CD14-positive monocyte (primary cell): ENCODE results near the gene CDC42EP4. TPM values are rescaled to one million over a fixed set of nuclear protein-coding genes. Genes with fewer than 3 reads are reported as not detected.

ENCODE experiments used
- DNase-seq, 3 donors: peaks; one replicate each; pipeline ENCODE4 v3.0.0-alpha.2; 2011 to 2022
- H2AFZ ChIP-seq: 2 replicates; pipeline ENCODE4 v1.6.0; 2012; ENCODE audit warnings: mild to moderate bottlenecking, low read depth, low read length, inconsistent platforms; ENCODE audit not compliant: insufficient read depth, poor library complexity, severe bottlenecking
- H3K27ac ChIP-seq, 2 donors: 1 replicate in 1 of 2; 2 replicates in 1 of 2; pipeline ENCODE4 v1.5.1; 2012 to 2013; ENCODE audit warnings: low read length in 2 of 2, control low read depth in 1 of 2, inconsistent platforms in 1 of 2, low read depth in 1 of 2, mild to moderate bottlenecking in 1 of 2
- H3K27me3 ChIP-seq, 2 donors: one replicate each; pipeline versions ENCODE4 v1.6.0 to v1.6.1; 2011 to 2013; ENCODE audit warnings: low read length in 2 of 2; ENCODE audit not compliant: control insufficient read depth in 2 of 2, insufficient read depth in 2 of 2
- H3K36me3 ChIP-seq, 2 donors: replicated peaks in 1 of 2; 1 replicate in 1 of 2; 2 replicates in 1 of 2; pipeline versions ENCODE4 v1.5.1 to v1.6.1; 2012 to 2013; ENCODE audit warnings: low read length in 2 of 2, control low read depth in 1 of 2, inconsistent platforms in 1 of 2, mild to moderate bottlenecking in 1 of 2; ENCODE audit not compliant: insufficient read depth in 2 of 2, control insufficient read depth in 1 of 2
- H3K4me1 ChIP-seq, 2 donors: 1 replicate in 1 of 2; 2 replicates in 1 of 2; pipeline versions ENCODE4 v1.5.1 to v1.6.1; 2012 to 2013; ENCODE audit warnings: low read length in 2 of 2, control low read depth in 1 of 2, inconsistent platforms in 1 of 2, mild to moderate bottlenecking in 1 of 2, moderate library complexity in 1 of 2; ENCODE audit not compliant: insufficient read depth in 2 of 2, control insufficient read depth in 1 of 2
- H3K4me2 ChIP-seq: replicated peaks from 2 replicates; pipeline ENCODE3; 2012; ENCODE audit warnings: low read length, moderate library complexity, mild to moderate bottlenecking; ENCODE audit not compliant: poor library complexity, severe bottlenecking; ENCODE audit errors: extremely low read depth
- H3K4me3 ChIP-seq, 3 experiments: fragments of 200-600 bp in 1 of 3; sonication (generic) in 1 of 3; replicated peaks in 1 of 3; 1 replicate in 2 of 3; 2 replicates in 1 of 3; pipeline ENCODE4 v1.5.1; 2011 to 2013; ENCODE audit warnings: low read length in 3 of 3, mild to moderate bottlenecking in 3 of 3, control low read depth in 2 of 3, low read depth in 2 of 3, inconsistent platforms in 1 of 3, moderate library complexity in 1 of 3
- H3K79me2 ChIP-seq: 2 replicates; pipeline ENCODE4 v1.6.0; 2012; ENCODE audit warnings: mild to moderate bottlenecking, control low read depth, inconsistent platforms, low read length, moderate library complexity; ENCODE audit not compliant: insufficient read depth
- H3K9ac ChIP-seq: 2 replicates; pipeline ENCODE4 v1.6.0; 2017; ENCODE audit warnings: low read length, mild to moderate bottlenecking; ENCODE audit not compliant: insufficient read depth, poor library complexity, severe bottlenecking
- H3K9me3 ChIP-seq, 2 donors: replicated peaks in 1 of 2; 1 replicate in 1 of 2; 2 replicates in 1 of 2; pipeline versions ENCODE4 v1.5.1 to v1.6.1; 2012 to 2013; ENCODE audit warnings: low read length in 2 of 2, control low read depth in 1 of 2; ENCODE audit not compliant: control insufficient read depth in 1 of 2, insufficient read depth in 1 of 2
- H4K20me1 ChIP-seq: 2 replicates; pipeline ENCODE4 v1.6.0; 2012; ENCODE audit warnings: mild to moderate bottlenecking, low read length, control low read depth, moderate library complexity; ENCODE audit not compliant: insufficient read depth
- H3K27ac Mint-ChIP-seq, 7 donors: one replicate each; pipeline ENCODE4 v1.8.0; 2020; ENCODE audit warnings: mild to moderate bottlenecking in 7 of 7, mixed read lengths in 7 of 7, moderate library complexity in 6 of 7, inconsistent platforms in 2 of 7
- H3K27me3 Mint-ChIP-seq, 3 donors: one replicate each; pipeline ENCODE4 v1.8.0; 2021 to 2022; ENCODE audit warnings: low read depth in 3 of 3, mild to moderate bottlenecking in 3 of 3, mixed read lengths in 3 of 3, moderate library complexity in 3 of 3, inconsistent platforms in 1 of 3
- H3K36me3 Mint-ChIP-seq, 2 donors: one replicate each; pipeline ENCODE4 v1.8.0; 2020; ENCODE audit warnings: mixed read lengths in 2 of 2, inconsistent platforms in 1 of 2, mild to moderate bottlenecking in 1 of 2
- H3K4me1 Mint-ChIP-seq: one replicate; pipeline ENCODE4 v1.8.0; 2020; ENCODE audit warnings: mild to moderate bottlenecking, mixed read lengths
- H3K4me3 Mint-ChIP-seq, 2 donors: one replicate each; pipeline ENCODE4 v1.8.0; 2020; ENCODE audit warnings: mild to moderate bottlenecking in 2 of 2, mixed read lengths in 2 of 2, moderate library complexity in 1 of 2
- H3K9me3 Mint-ChIP-seq, 7 donors: one replicate each; pipeline ENCODE4 v1.8.0; 2020 to 2022; ENCODE audit warnings: mixed read lengths in 7 of 7, mild to moderate bottlenecking in 6 of 7, moderate library complexity in 6 of 7, inconsistent platforms in 2 of 7
- WGBS: methylation state at CpG from one replicate; pipeline ENCODE4 v1.1.5; 2013; ENCODE audit warnings: missing lambda C conversion rate; ENCODE audit not compliant: insufficient coverage; 5-methylcytosine and 5-hydroxymethylcytosine counted together
- intact Hi-C, 2 donors: fragments of 100-400 bp; cut with micrococcal nuclease; formaldehyde crosslinking; loops; one replicate each; pipeline versions ENCODE4 v1.15.0 to v1.15.1; 2023
- polyA plus RNA-seq, 3 donors: library from polyadenylated mRNA; depleted of rRNA in 1 of 3; unstranded in 2 of 3; stranded (reverse) in 1 of 3; fragments of 300-500 nt in 2 of 3; fragments of >200 nt in 1 of 3; fragmentation: Illumina TruSeq in 2 of 3; gene quantifications; 1 replicate in 2 of 3; 2 replicates in 1 of 3; pipeline ENCODE4 v1.2.3, GENCODE V29; 2012 to 2021
- TF ChIP-seq, protein P1 (sequence below): fragments of 200-600 bp; IDR thresholded peaks from one replicate; pipeline ENCODE4 v1.8.0; 2022; ENCODE audit warnings: antibody characterized with exemption, mild to moderate bottlenecking

The CDC42EP4 gene
- polyA plus RNA-seq, 3 donors, result 6.4 to 12.7 (median 6.6) TPM

DNA sequence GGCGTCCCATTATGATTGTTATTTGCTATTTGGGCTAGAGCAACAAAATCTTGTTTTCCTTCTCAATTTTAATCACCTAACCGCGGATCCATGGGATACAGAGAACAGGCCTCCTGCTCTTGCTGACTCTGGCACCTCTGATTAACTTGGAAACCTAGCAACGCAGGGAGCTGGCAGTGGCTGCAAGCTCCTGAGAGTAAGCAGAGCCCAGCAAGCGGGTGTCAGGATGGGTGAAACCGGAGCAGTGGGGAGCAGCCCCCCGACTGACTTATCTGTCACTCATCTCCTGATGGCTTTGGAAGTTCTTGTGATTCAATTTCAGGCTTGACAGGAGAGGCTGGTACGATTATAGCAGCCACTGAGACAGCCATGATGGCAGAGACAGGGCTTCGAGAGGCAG lies 45.5 kb upstream of the CDC42EP4 start:
- H3K9me3 Mint-ChIP-seq, result peaks cover 0 to 3% (median 0%) of the 10 kb centered on the region in 7 donors
- no peaks in the 10 kb centered on the region for H3K36me3 ChIP-seq
- H3K9ac ChIP-seq, result no peak overlapping the region
- TF ChIP-seq, protein P1, sequence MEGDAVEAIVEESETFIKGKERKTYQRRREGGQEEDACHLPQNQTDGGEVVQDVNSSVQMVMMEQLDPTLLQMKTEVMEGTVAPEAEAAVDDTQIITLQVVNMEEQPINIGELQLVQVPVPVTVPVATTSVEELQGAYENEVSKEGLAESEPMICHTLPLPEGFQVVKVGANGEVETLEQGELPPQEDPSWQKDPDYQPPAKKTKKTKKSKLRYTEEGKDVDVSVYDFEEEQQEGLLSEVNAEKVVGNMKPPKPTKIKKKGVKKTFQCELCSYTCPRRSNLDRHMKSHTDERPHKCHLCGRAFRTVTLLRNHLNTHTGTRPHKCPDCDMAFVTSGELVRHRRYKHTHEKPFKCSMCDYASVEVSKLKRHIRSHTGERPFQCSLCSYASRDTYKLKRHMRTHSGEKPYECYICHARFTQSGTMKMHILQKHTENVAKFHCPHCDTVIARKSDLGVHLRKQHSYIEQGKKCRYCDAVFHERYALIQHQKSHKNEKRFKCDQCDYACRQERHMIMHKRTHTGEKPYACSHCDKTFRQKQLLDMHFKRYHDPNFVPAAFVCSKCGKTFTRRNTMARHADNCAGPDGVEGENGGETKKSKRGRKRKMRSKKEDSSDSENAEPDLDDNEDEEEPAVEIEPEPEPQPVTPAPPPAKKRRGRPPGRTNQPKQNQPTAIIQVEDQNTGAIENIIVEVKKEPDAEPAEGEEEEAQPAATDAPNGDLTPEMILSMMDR, result no peak
- WGBS, result 90% methylated on average over 5 of the region's 9 CpGs
- intact Hi-C loops, result no loop called here
- no peak overlapping the region for H3K27ac ChIP-seq
- no peak overlapping the region for H2AFZ ChIP-seq
- H3K27ac Mint-ChIP-seq, result peak overlapping the region in 1 of 7 donors; percentile 63
- no peak overlapping the region for H3K4me3 Mint-ChIP-seq
- DNase-seq, result no peak
- no peak overlapping the region for H3K4me3 ChIP-seq
- peaks cover 2% of the 10 kb centered on the region for H3K4me1 Mint-ChIP-seq
- no peaks in the 10 kb centered on the region for H4K20me1 ChIP-seq
- no peaks in the 10 kb centered on the region for H3K27me3 ChIP-seq
- H3K27me3 Mint-ChIP-seq, result peaks cover 0 to 6% (median 4%) of the 10 kb centered on the region in 3 donors
- no peak overlapping the region for H3K4me2 ChIP-seq
- H3K4me1 ChIP-seq, result no peaks in the 10 kb centered on the region
- no peaks in the 10 kb centered on the region for H3K9me3 ChIP-seq
- no peaks in the 10 kb centered on the region for H3K36me3 Mint-ChIP-seq
- H3K79me2 ChIP-seq, result no peaks in the 10 kb centered on the region

DNA sequence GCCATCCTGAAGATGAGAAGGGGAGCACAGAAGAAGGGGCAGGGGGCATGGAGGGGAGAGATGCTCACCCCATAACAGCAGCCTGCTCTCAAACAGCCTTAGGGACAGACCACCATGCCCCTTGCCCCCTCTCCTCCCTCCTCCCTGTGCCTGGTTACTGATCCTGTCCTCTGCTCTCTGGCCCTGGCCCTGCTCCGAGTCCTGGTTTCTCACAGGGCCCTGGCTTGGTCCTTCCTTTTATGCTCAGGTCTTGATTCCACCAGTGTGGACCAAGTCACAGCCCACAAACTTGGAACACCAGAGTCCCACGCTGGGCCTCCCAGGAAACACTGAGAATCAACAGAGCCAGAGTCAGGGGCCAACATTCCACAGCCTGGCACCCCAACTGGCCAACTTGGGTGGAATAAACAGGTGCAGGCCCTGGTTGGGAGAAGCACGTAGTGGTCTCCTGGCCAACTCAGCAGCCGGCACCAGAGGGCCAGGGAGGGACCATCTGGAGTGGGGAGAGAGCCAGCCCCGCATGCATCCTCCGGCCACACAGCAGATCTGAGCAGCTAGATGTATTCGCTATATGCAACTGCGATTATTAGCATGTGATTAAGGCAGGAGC lies 44.9 kb upstream of the CDC42EP4 start:
- H3K9ac ChIP-seq, result no peak overlapping the region
- no peak overlapping the region for H3K4me2 ChIP-seq
- Mint-ChIP-seq H3K9me3 (peaks cover 0 to 3% (median 0%) of the 10 kb centered on the region in 7 donors), H3K27ac (no peak overlapping the region), H3K27me3 (peaks cover 0 to 6% (median 4%) of the 10 kb centered on the region in 3 donors), H3K4me1 (peaks cover 2% of the 10 kb centered on the region), H3K36me3 (no peaks in the 10 kb centered on the region), H3K4me3 (no peak overlapping the region)
- TF ChIP-seq, protein P1, result no peak
- WGBS, result 94% methylated on average over 3 of the region's 8 CpGs
- H3K4me3 ChIP-seq, result no peak overlapping the region
- H3K36me3 ChIP-seq, result no peaks in the 10 kb centered on the region
- H3K27ac ChIP-seq, result no peak overlapping the region
- no peaks in the 10 kb centered on the region for H3K4me1 ChIP-seq
- H3K79me2 ChIP-seq, result no peaks in the 10 kb centered on the region
- H2AFZ ChIP-seq, result no peak overlapping the region
- intact Hi-C loops, result no loop called here
- H4K20me1 ChIP-seq, result no peaks in the 10 kb centered on the region
- no peak for DNase-seq
- no peaks in the 10 kb centered on the region for H3K27me3 ChIP-seq
- no peaks in the 10 kb centered on the region for H3K9me3 ChIP-seq
